B cell (primary cell): ENCODE measurements around the gene ALDOA.

ENCODE experiments used
- CTCF ChIP-seq: fragments of 200-600 bp; IDR thresholded peaks from one replicate; pipeline ENCODE4 v1.8.0; 2022; ENCODE audit warnings: antibody characterized with exemption, mild to moderate bottlenecking
- EZH2 ChIP-seq: IDR thresholded peaks from 2 replicates; pipeline ENCODE4 v1.6.1; 2012; ENCODE audit warnings: borderline replicate concordance, low read depth, mild to moderate bottlenecking, moderate library complexity, low read length; ENCODE audit not compliant: insufficient read depth, poor library complexity, severe bottlenecking

GRCh38 chr16:30041841-30042240 is 23.7 kb upstream of the ALDOA start:
- TF ChIP-seq EZH2 (no peak), CTCF (peak; percentile 39)
